ENCODE results near the gene HMCN2.
"Not testable (repeated sequence)": the region's sequence is repeated elsewhere in the genome, so short reads cannot be mapped to it uniquely, and the experiment has no call there.

HMCN2 gene

DNA sequence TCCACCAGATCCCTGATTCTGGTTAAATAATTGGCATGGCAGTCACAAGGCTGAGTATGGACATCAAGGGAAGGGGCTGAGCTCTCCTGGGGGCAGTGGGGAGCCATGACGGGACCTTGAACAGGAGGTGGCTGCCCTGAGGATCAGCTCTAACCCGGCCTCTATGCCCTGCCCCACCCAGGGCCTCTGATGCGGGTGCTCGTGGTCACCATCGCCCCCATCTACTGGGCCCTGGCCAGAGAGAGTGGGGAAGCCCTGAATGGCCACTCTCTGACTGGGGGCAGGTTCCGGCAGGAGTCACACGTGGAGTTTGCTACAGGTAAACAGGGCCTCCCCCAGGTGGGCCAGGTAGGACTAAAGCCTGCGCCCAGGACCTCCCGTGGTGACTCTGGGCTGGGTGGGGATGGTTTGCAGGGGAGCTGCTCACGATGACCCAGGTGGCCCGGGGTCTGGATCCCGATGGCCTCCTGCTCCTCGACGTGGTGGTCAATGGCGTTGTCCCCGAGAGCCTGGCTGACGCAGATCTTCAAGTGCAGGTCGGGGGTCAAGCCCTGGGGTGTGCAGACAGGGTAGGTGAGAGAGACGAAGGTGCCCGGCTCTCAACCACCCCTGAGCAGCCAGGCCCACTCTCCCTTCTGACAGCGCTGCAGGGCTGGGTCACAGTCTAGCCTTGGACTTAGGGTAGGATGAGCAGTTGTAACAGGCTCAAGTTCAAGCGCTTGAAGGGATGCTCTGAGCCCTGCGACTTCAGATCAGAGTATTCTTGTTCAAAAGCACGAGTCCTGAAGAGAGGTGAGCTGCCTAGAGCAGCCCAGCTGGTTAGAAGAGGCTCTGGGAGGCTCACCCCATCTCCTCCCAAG, 159.3 kb downstream of the HMCN2 start:
- no peak for DNase-seq

GRCh38 chr9:130425741-130426466, 160.3 kb downstream of the HMCN2 start:
- DNase-seq, result no peak

DNA sequence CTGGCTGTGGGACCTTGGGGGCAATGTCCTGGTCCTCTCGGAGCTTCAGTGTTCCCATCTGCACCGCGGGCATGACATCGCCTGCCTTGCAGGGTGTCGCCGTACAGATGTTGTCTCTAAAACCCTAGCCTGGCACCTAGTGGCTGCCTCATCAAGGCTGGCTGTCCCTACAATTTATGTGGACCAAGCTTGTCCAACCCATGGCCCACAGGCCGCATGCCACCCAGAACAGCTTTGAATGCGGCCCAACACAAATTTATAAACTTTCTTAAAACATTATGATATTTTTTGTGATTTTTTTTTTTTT, 160.9 kb downstream of the HMCN2 start:
- no peak for DNase-seq

DNA sequence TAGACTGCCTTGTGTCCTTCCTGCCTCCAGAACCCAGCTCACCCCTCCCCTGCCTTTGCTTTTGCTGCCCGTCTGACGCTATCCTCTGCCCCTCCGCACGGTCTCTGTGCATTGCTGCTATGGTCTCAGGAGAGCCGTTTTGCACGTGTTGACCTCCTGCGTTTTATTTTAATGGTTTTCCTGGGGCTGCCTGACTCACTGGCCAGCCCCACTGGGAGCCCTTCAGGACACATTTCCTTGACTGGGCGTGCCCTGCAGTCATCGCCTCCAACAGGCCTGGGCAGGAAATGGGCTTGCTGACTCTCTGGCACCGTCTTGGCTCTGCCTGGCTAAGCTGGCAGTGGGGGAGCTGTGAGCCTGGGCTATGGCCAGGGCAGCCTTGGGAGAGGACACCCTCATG, 161.3 kb downstream of the HMCN2 start:
- DNase-seq, result no peak

DNA sequence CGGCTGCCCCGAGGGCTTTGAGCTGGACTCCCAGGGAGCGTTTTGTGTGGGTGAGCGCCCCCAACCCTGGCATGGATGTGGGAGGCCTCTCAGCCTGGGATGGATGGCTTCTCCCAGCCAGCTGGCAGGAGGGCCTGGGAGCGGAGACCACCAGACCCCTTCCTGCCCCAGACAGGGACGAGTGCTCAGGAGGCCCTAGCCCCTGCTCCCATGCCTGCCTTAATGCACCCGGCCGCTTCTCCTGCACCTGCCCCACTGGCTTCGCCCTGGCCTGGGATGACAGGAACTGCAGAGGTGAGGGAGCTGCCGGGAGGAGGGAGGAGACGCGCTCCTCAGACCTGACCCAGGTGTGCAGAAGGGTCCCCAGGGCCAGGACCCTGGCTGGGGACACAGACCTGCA, 161.8 kb downstream of the HMCN2 start:
- DNase-seq, result no peak

- no peak for DNase-seq
These were observed 162.6 kb downstream of the HMCN2 start for GRCh38 chr9:130428086-130428665.

GRCh38 chr9:130429381-130429780, 163.8 kb downstream of the HMCN2 start:
- no peak for DNase-seq

DNA sequence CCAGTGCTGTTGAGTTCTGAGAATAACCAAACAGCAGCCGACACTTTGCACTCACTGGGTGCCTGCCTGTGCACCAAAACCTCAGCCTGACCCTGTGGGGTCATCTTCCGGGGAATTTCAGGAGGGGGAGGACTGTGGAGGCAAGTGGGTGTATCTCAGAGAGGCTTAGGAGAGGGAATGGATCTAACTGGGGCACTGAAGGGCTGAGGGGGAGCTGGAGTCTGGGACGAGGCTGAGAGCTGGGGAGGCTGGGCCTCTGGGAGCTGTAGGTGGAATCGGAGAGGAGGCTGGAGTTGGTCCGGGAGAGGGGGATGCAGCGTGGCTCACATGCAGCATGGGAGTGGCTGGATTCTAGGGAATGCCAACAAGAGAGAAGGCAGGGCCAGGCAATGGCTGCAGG, 164.3 kb downstream of the HMCN2 start:
- no peak for DNase-seq

DNA sequence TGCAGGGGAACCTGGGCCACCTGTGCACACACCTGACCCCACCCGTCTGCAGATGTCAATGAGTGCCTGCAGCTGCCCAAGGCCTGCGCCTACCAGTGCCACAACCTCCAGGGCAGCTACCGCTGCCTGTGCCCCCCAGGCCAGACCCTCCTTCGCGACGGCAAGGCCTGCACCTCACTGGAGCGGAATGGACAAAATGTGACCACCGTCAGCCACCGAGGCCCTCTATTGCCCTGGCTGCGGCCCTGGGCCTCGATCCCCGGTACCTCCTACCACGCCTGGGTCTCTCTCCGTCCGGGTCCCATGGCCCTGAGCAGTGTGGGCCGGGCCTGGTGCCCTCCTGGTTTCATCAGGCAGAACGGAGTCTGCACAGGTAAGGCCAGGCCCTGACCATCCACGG, 164.7 kb downstream of the HMCN2 start:
- DNase-seq, result no peak

DNA sequence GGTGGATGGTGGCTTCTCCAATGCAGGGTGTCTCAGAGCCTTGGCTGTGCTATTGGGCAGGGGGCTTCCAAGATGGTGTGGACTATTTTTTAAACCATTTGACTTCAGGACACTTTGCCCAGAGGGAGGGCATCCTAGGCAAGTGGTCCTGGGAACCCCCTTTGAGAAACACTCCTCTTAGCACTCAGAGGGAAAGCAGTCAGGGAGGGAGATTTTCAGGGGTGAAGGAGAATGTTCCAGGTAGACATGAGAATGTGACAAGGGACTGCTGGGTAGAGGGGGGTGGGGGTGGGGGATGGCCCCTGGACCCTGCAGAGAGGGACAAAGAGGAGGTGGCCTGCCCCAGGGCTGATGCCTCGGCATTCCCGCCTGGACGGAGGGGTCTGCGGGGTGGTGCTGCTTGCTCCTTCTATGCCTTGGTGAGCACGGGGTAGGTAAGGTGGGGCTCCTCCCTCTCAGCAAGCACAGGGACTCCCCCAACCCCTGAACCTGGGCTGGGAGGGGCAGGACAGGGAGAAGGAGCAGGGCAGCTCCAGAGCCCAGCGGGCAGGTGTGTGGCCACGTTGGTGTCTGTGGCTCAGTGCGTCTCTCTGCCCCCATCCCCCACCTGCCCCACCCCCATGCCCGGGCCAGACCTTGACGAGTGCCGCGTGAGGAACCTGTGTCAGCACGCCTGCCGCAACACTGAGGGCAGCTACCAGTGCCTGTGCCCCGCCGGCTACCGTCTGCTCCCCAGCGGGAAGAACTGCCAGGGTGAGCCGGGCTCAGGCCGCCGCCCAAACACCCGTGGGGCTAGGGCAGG, 165.4 kb downstream of the HMCN2 start:
- DNase-seq, result no peak

DNA sequence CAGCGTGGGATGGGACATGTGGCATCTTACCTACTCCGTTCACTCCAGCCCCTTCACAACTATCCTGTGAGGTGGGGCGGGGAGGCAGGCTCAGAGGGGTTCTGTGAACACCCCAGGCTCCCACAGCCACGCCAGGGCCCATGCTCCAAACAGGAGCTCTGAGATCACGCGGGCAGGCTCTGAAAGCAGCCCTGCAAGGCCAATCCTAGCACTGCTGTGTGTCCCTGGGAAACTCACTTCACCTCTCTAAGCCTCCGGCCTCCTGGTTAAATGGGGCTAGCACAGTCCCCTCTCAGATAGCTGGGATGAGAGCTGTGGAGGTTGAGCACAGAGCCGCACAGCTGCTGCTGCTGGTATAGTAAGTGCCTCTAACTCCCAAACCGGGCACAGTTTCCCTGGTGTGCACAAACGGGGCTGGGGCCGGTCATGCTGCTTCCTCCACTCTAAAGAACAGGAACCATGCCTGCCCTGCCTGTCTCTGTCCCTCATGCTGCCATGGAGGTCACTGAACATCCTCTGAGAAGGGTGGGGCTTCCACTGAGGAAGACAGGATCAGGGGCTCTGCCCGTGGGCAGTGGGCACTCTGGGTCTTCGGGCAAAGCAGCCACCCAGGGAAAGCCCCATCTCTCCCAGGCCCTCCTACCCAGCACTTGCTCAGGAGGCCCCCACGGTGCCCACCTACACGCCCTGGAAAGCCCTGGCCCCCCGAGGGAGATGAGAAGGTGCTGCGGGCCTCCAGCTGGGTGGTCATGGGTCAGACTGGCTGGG, 166.2 kb downstream of the HMCN2 start:
- no peak for DNase-seq

DNA sequence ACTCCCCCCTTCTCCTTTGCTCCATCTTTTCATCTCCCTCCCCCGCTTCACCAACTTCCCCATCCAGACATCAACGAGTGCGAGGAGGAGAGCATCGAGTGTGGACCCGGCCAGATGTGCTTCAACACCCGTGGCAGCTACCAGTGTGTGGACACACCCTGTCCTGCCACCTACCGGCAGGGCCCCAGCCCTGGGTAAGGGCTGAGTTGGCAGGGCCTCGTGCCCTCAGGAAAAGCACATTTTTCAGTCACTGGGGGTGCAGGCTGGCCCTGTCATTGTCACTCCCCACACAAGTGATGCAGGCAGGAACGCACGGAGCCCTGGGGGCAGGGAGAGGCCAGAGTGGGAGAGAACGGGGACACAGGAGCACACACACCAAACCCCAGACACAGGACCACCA, 166.8 kb downstream of the HMCN2 start:
- no peak for DNase-seq

GRCh38 chr9:130432796-130433167, 167.2 kb downstream of the HMCN2 start:
- DNase-seq, result no peak

- DNase-seq, result peak; percentile 25
These were observed 167.8 kb downstream of the HMCN2 start for GRCh38 chr9:130433168-130433946.

- DNase-seq, result no peak
These were observed 168.3 kb downstream of the HMCN2 start for GRCh38 chr9:130433947-130434262.

DNA sequence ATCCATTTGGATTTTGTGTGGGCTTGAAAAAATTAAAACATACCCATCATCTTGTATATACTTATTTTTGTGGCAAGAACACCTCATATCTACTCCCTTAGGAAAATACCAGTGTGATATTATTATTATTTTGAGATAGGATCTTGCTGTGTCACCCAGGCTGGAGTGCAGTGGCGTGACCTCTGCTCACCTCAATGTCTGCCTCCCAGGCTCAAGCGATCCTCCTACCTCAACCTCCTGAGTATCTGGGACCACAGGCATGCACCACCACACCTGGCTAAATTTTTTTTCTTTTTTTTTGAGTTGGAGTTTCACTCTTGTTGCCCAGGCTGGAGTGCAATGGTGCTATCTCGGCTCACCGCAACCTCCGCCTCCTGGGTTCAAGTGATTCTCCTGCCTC, 169.1 kb downstream of the HMCN2 start:
- not testable (repeated sequence) for DNase-seq

DNA sequence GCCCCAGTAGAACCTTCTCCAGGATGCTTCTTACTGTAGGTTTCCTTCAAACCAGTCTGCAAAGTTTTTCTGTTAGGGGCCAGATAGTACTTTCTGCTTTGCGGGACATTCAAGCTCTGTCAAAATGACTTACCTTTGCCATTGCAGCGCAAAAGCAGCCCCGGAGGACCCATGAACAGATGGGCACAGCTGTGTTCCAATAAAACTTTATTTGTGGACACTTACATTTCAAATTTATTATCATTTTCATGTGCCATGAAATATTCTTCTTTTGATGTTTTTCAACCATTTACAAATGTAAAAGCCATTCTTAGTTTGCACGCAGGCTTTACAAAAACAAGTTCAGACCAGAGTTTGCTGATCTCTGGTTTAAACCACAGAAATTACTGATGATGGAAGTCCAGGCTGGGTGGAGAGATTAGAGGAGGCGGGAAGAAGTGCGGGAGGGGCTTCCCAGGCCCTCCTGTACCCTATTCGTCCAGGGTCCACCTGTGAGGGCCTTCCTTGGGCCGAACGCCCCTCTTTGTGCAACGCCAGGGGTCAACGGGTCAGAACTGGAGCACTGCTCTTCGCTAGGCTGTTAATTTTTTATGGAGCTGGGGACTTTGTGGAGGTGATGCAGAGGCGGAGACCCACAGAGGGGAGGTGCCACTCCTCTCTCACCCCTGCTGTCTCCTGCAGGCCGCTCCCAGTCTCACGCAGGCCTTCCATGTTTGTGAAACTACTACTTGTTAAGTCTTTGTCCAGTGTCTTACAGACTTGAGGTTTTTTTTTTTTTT, 171.6 kb downstream of the HMCN2 start:
- no peak for DNase-seq

GRCh38 chr9:130438382-130438981, 172.9 kb downstream of the HMCN2 start:
- DNase-seq, result no peak

- no peak for DNase-seq
These were observed 175.5 kb downstream of the HMCN2 start for GRCh38 chr9:130441031-130441430.

- no peak for DNase-seq
These were observed 177.3 kb downstream of the HMCN2 start for GRCh38 chr9:130442746-130443455.

Data from kidney glomerular epithelial cell (primary cell).